Stimulated activated CD4-positive, alpha-beta T cell treated with anti-CD3 and anti-CD28 coated beads, Interleukin-12 subunit alpha, Interleukin-12 subunit beta, amount 100 ng/mL, for 4 hours (primary cell): ENCODE results near the gene LAMA4.

Experiments used
- DNase-seq: peaks from one replicate; pipeline ENCODE4 v3.0.0-alpha.2; 2020

The LAMA4 gene

DNA sequence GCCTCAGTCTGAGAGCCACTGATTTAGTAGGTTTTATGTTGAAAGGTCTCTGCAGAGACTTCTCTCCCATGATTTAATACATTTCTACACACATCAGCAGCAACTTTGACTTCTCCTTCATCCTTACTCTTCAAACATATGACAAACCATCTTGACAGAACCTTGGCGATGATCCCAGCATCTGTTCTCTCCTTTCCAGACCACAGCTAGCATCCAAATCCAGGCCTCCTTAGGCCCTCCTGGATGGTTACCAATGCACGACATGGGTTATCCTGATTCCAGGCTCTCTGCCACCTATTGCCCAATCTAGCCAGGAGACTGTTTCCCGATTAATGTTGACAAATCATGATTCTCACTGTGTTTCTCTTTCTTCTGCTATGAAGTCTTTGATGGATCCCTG is 16.8 kb downstream of the LAMA4 start:
- DNase-seq = no peak

DNA sequence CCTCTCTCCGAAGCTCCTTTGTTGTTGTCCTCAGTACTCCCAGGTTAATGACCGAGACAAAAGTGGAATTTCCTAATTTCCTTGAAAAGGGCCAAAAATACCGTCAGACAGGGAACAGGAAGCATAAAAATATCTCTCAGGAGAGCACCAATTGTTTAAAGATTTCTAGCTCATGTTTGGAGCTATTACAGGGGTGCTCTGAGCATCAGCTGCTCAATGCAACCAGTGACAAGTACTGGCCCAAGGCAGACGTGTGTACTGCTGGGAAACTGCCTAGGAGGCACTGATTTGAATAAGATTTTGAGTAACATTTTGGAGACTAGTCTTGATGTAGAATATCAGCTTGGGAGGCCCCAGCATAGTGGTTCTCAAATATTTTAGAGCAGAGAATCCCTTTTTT is 17.3 kb downstream of the LAMA4 start:
- DNase-seq = no peak

DNA sequence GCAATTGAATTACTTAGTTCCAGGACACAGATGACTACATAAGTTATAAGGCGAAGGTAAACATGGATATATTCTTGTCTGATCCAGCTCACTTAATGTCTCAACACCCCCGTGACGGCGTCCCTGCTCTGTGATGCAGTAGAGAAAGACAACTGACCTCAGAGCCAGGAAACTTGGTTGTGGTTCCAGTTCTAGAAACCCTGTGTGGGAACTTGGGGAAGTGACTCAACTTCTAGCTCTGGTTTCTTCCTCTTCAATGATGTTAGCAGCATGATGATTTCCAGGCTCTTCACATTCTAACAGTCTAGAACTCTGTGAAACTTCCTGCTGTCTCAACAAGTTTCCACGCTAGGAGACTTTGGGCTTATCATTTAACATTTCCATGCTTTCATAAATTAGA is 18.4 kb downstream of the LAMA4 start:
- DNase-seq = no peak

DNA sequence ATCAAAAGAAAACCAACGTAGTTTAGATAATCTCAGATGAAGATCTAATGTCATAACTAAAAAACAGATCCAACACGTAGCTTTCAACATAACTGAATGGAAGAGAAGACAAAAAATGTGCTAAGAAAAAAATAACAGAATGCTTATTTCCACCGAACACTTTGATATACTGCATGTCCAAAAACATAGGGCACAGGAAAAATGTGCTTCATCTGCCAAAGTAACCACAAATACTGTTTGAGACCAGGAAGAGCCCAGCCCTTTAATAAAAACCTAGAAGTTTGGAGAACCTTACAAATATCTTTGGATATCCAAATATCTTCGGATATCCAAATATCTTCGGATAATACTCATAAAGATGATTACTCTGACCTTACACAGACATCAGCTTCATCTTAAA is 19.8 kb downstream of the LAMA4 start:
- DNase-seq = no peak

DNA sequence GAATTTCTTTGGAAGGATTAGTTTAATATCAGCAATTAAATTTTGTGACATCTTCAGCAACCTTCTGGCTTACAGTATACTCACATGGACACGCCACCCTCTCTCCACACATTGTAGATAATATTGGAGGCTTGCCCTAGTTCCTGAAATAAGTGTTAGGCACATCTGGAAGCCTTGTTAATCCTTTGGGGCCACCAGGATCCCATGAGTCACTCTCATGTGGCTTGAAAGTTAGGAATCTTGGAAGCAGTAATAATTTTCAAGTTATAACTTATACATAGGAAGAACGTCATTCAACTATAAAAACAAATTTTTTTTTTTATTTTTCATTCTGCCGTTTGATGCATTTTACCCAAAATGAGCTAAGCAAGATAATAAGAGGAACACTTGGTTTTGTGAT is 20.5 kb downstream of the LAMA4 start:
- DNase-seq = no peak

DNA sequence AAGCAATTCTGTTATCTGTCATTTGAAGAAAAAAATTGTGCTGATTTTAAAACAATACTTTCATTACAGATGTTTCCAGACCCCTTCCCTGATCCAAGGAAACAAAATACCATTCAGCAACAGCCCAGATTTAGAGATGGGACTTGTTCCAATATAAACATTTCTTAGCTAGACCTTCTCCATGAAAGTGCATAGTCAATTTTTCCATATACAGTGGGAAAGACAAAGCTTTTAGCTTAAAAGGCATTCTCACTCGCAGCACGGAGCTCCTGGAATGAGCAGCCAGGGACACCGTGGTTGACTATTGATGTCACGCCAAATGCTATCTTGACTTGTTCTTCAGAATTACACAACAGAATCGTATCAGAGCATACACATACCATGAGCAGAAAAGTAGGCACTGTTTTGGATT is 21.5 kb downstream of the LAMA4 start:
- no peak for DNase-seq

DNA sequence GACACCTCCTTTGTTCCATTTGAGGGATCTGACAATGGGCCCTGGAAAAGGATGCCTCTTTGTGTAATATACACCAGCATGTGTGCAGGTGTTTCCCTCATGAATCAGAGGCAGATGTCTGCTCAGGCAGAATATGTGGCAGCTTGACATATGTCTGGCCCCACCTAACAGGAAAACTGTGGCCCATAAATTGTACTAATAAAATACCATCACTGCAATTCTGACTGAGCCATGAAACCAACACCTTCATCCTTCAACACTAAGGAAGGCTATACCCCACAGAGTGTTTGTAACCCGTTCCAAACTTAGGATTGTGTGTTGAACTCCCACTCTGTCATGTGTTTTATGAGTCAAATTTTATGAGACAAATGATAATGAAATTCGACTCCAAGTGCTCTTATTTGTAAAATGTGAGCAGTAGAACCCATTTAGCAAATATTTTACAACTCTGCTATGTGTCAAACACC is 22.7 kb downstream of the LAMA4 start:
- DNase-seq = no peak

DNA sequence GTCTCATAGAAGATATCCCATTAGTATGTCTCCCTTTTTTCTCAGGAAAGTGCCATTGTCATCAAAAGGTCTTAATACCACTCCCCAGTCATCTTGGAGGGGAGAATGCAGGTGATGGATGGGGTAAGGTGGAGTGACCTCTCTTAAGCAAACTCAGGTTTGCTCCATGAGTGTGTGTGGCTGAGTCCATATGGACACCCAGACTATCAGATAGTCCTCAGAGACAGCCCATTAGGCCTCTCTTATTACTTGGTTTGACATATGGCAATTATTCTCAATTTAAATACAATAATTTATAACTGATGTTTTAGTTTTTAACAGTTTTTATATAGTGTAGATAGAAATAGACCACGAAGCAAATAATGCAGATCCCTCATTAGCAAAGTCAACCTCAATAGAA is 23.2 kb downstream of the LAMA4 start:
- DNase-seq = no peak

DNA sequence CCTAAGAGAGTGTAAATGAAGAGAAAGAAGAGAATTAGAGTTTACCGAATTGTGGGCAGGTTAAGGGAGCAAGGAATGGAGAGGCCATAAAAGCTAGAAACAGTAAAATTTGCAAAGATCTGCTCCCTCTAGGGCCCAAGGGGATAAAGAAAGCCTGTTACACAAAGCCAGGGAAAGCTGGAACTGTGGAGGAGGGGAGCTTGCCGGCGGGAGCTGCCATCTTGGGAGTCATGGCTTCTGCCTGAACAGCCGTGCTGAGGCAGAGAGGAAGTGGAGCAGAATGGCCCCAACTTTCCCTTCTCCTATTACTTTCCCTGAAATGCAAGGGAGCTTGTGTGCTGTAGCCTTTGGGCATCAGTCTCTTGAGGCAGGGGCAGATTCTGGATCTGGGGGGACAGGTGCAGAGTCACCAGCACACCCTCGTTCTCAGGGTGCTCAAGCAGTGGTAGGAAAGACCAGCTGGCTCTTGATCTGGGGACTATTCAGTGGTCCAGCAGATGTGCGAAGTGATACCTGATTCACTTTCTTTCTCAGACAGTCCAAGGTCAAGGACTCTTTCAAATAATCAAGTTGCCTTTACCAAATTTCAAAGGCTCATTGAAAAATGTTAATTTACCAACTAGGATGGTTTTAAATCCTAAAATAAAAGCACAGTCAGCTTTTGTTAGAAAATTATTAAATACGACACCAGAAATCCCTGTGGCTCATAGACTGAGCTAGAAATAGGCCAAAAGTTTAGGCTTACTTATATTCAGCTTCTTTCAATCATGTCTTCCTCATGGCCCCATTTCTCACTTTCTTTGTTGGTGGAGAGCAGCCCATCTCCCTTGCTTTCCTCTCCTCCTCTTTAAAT is 25.7 kb downstream of the LAMA4 start:
- no peak for DNase-seq

DNA sequence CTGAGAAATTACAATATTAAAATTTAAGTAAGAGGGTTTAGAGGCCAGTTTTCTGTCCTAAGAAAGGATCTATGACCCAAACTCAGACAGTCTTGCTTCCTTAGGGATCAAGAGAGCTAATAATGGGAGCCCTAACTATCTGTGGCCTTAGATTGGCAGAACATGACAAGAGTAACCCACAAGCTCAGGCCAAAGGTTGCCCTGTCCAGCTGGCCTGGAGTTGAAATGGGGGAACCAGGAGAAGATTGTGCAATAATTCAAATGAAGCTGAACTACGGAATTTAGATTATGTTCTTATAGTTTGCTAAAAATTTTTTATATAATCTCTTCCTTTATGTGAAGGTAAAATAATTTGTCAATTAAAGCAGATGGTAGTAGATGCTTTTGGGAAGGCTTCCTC is 26.4 kb downstream of the LAMA4 start:
- no peak for DNase-seq

DNA sequence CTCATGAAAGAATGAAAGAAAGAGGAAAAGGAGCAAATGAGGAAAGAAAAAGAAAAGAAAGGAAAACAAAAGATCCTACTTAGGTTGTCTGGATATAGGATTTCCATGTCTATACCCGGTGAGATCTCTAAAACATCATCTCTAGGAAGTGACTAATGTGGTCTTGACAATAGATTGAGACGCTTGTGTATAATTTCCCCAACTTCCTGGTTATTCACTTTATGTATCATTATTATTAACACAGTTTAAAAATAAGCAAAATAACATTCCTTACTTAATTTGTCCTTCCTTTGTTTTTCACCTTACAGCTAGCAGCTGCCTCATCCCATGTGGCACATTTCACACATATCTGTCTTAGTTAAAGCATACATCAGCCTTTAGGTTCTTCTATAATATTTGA is 27.0 kb downstream of the LAMA4 start:
- no peak for DNase-seq

DNA sequence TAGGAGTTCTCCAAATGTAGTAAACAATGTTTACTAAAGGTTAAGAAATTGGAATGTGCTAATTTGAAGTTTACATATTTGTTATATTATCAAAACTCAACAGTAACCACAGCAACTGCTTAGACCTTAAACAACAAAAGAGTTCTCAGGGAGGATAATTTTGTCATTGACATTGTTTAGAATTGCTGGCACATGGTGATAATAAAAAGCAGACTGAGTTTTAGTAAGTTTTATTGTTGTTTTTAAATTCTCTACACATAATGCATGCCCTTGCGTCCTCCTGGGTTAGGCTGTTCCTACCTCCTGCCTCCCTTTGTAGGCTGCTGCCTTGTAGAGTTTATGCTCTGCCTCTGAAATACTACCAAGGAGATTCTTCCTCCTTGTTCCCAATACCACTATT is 28.7 kb downstream of the LAMA4 start:
- DNase-seq = no peak

DNA sequence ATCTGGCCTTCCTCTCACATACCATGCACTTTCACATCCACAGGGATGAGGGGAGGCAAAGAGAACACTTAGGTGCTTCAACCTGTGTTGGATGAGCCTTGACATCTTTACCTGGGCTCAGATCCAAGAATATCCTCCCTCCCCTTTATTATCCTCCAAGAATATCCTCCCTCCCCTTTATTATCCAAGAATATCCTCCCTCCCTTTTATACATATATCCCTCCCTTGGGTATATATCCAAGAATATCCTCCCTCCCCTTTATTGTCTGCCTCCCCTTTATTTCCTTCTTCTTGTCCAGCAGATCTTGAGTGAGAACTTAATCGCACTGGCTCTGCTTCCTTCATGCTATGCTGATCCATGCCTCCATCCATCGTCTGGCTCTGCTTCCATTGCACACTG is 30.3 kb downstream of the LAMA4 start:
- no peak for DNase-seq

DNA sequence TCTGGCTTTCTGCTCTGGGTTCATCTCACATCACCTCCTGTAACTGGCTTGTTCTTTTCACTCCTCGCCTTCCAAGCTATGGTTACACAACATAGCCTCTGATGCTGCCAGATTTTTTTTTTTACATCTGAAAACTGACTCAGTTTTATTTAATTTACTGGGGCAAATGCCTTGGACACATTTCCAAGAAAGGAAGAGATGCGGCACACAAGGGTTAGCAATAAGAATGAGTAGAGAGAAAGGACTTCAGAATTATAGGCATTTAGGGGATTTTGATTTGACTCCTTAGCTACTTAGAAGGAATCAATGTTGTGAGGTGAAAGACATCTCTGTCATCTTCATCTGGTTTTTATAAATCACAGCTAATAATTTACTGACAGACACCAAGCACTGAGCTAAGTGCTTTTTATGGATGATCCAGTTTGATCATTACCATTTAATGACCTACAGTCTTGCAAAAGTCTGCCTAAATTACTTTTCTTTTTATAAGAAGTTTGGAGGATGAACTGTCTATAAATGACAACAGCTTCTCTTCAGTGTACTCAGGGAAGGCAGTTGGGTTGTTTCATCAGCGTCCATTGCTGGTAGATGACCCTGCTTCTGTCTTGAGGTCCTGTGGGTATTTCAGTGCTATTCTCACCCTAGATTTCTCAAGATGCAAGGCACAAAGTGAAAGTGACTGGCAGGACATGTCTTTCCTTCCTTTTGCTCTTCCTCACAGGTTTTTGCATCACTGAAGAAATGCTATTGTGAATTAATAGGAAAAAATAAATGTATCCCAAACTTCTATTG is 31.1 kb downstream of the LAMA4 start:
- DNase-seq = no peak

DNA sequence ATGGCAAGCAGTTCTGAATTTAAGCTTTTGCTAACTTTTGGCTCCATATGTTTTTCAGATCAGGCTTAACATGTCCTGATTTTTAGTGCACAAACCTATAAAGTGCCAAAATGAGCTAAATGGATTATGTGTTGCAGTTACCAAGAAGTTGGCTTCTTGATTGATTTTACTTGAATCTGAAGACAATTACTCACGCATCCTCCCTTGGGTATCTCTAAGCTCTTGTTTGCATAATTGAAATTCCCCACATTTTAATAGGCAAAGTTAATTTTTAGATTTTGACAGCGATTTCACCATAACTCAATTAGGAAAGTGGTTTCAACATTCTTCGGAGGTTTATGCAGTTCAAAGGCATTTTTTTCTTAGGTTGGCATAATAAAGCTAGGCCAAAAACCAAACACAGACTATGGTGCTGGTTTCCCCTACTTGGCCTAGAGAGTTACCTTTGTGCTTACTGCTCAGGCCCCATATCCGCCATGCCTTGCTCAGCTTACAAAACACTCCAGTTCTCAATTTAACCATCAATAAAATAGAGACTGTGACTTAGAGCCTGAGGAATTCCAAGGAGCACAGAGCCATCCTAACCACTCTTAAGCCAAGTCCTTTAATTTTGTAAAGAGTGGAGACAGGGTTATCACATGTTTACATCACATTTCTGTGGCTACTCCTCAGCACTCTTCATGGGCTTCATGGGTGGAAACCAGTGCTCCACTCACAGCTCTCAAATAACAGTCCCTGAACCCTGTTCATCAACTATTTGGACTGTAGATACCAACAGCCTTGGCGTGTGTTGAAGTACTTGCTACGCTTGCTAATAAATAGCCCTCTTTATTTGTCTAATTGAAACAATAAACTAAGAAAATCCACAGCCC is 32.1 kb downstream of the LAMA4 start:
- no peak for DNase-seq

DNA sequence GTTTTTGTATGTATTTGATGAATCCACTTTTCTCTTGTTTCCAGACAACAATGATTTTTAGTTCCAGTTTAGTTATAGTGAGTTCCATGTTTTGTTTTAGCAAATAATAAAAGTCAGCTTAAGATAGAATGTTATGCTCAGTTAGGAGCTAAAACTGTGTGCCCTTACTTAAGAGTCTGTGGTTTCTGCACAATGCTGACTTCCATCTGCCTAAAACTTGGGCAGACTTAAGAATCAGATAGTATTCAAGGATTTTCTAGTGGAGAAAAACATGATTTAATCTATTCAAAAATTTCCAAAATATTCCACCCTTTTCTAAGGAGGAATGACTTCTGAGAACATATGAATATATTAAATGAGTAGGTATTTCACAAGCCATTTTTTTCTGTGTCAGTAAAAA is 32.8 kb downstream of the LAMA4 start:
- DNase-seq = no peak

DNA sequence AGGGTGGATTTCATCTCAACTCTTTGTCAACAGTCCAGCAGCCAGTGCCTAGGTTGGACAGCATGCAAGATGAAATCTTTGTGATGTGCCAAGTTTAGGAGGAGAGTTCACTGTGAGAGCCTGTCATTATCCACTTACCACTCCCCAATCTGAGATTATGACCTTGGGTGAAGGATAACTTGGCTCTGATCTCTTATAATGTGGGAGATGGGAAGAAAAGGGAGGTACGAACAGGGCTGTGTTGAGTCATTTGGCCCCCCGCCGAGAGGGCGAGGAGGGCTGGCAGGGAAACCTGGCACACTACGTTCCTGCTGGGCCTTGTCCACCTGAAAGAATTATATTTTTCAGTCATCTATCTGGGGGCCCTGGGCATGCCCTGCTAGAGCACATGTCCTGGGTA is 35.8 kb downstream of the LAMA4 start:
- no peak for DNase-seq

DNA sequence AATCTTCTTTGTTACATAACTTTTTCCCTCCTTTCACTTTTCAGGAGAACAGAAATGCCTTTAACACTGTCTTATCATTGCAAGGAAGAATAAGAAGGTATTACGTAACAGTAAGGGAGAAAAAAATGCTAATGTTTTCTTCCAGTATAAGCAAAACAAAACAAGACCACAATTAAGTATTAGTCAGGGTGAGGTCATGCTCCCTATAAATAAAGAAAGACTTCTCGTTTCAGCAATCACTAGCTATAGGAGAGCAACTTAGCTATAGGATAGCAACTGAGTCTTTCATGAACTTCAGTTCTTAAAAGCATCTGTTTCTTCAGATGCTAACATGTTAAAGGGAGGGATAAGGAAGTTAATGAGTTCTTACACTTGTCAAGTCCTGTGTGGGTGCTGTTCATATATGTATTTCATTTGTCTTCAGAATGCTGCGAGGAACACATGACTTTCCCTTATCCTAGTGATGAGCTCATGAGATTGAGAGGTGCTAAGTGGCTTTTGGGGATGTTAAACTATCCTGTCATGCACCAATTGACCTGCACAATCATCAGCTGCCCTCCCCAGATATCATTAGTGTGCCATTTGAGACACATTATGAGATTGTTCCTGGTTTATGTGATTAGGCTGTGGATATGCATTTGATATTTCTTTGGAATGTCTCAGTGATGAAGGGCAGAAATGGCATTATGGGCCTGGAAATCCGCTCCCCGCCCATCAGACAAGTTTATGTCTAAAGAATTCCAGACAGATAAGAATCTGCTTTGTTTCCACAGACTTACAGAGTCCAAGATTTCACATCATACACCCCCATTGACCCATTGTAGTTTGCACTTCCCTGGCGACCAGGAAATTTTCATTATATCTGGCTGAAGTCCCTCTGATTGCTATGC is 37.5 kb downstream of the LAMA4 start:
- DNase-seq = no peak

DNA sequence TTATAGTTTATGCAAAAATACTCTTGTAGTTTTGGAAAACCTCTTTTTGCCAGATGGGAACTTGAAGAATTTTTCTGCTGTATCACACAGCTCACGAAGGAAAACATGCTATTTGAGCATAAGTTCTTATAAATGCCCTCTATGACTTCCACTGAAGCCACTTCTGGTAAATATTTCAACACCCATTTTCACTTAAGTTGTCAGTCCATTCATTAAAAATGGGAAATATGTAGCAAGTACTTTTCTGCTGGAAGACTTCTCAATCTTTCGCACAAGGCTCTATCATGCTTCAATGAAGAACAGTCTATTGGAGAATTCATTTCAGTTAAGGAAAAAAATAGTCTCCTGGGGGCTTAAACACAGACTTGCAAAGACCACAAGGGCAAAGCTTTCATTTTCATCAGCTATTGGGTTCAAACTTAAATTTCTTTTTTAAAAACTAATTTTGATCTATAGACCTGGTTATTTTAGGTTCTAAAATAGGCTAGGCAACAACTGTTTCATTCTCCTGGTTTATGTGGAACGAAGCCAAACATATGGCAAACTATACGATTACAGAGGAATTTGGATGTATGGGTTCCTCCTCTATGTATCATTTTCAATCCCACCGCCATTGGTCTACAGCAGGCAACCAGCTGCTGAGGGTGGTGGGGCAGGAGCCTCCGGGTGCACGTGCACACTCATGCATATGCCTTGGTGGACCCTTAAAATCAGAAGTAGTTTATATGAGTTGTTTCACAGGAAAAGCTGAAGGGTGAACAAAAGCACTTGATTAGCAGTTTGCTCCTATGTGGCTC is 38.7 kb downstream of the LAMA4 start:
- no peak for DNase-seq

DNA sequence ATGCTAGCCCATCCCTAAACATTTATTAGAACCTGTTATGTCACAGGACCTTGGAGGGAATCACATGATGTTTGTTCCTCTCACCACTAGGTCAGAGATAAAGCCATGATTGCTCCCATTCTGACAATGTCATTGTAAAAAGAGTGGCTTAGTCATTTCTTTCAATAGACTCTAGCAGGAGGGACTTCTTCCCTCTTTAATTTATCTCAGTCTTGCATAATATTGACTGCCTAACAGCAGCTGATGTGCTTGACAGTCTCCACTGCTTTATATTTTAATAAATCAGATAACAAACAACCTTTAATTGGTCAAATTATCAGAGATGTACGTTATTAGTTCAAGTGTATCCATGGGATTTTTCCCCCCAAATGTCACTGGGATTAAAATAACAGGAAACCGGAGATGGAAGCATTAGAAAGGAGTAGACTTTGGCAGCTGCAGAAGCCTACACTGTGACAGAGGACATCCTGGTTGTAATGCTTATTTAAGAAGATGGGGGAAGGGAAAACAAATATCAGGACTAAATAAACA is 39.6 kb downstream of the LAMA4 start:
- no peak for DNase-seq

DNA sequence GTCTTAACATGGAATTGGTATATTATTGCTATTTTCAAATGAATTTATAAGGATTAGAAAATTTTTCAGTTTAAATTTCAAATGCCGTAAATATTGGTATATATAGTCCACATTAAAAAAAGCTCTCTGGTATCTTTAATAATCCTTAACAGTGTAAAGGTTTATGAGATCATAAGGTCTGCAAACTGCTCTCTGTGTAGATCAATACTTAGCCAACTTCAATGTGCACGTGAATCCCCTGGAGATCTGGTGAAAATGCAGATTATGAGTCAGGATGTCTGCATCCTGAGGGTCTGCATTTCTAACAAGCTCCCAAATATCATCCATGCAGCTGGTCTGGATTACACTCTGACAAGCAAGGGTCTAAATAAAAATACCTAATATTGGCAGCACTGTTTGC is 43.5 kb downstream of the LAMA4 start:
- no peak for DNase-seq
